GM19452 (cell line): ENCODE measurements around the gene CA10.

Experiments used
- ATAC-seq: cut with Tn5 transposase; IDR thresholded peaks from one replicate; pipeline ENCODE4 v1.9.1; 2021; ENCODE audit not compliant: unreplicated experiment

The CA10 gene

GRCh38 chr17:51610155-51610554 lies 548.4 kb downstream of the CA10 start:
- no peak for ATAC-seq

- no peak for ATAC-seq
Measured at GRCh38 chr17:51608251-51608933, 550.1 kb downstream of the CA10 start.

- ATAC-seq: no peak
Measured at GRCh38 chr17:51607512-51607911, 551.0 kb downstream of the CA10 start.

GRCh38 chr17:51604299-51605020 lies 554.1 kb downstream of the CA10 start:
- no peak for ATAC-seq

- no peak for ATAC-seq
Measured at GRCh38 chr17:51601622-51602261, 556.8 kb downstream of the CA10 start.

- no peak for ATAC-seq
Measured at GRCh38 chr17:51598824-51599223, 559.7 kb downstream of the CA10 start.

GRCh38 chr17:51597345-51597744 lies 561.2 kb downstream of the CA10 start:
- no peak for ATAC-seq

- no peak for ATAC-seq
Measured at GRCh38 chr17:51595826-51596398, 562.6 kb downstream of the CA10 start.

GRCh38 chr17:51590071-51590656 lies 568.4 kb downstream of the CA10 start:
- no peak for ATAC-seq

- no peak for ATAC-seq
Measured at GRCh38 chr17:51588063-51588462, 570.5 kb downstream of the CA10 start.

- ATAC-seq: no peak
Measured at GRCh38 chr17:51587516-51587915, 571.0 kb downstream of the CA10 start.

- ATAC-seq: no peak
Measured at GRCh38 chr17:51585514-51586104, 572.9 kb downstream of the CA10 start.

- no peak for ATAC-seq
Measured at GRCh38 chr17:51580869-51581268, 577.6 kb downstream of the CA10 start.
